Measurements from ENCODE around the gene MED15.

DNA sequence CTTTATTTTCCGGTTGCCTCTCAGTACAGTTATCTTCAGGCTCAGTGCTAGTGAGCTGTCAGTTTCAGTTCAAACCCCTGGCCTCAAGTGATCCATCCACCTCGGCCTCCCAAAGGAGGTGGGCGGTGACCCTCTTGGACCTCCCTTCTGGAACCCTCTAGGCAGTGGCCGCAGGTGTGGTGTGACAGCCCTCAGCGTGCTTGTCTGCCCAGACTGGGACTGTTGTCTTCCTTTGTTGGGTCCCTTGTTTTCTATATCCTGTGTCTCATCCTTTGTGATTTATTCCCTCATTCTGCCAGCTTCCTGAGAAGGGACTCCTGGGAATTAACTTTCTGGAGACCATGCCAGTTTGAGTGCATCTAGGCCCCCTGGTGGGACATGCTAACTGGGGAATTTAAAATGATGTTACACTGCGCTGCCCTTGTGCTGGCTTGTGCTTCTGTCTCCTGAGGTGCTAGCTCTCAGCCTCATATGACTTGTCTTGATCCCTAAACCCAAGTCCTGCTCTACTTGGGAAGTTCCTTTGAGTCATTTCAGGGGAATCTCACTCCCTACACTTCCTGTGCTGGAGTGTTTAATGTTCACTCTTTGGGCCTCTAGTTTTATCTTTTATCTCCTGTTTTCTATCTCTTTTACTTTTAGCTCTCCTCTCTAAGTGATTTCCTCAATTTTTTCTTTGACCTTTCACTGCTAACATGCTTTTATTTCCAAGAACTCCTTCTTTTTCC lies 19.4 kb downstream of the MED15 start:
- TF ChIP-seq FOXP2 (optimal IDR thresholded peaks at IDR 0.05; ENCODE audit: control extremely low read depth, extremely low read length, insufficient read depth) (no peak), EZH2 (IDR thresholded peaks at IDR 0.05) (no peak)

Data from SK-N-MC (cell line).